Activated T-cell treated with anti-CD3 and anti-CD28 coated beads for 4 hours (primary cell): ENCODE results near the gene KLHL24.
"Not testable (repeated sequence)": the region's sequence is repeated elsewhere in the genome, so short reads cannot be mapped to it uniquely, and the experiment has no call there.

Experiments used
- DNase-seq: peaks from one replicate; pipeline ENCODE4 v3.0.0-alpha.2; 2020

The KLHL24 gene

GRCh38 chr3:183697610-183698317 lies 62.3 kb downstream of the KLHL24 start, which contains the start of gene YEATS2:
Gene YEATS2, plus strand, starts transcription at chr3:183697797. Its CDS starts 17,366 bp downstream, at chr3:183715163.
- peak; percentile 54 for DNase-seq

GRCh38 chr3:183698318-183698751 lies 62.9 kb downstream of the KLHL24 start:
- no peak for DNase-seq

GRCh38 chr3:183698756-183699155 lies 63.3 kb downstream of the KLHL24 start:
- DNase-seq, result no peak

GRCh38 chr3:183699238-183699947 lies 64.0 kb downstream of the KLHL24 start:
- DNase-seq, result no peak

GRCh38 chr3:183701744-183702143 lies 66.3 kb downstream of the KLHL24 start:
- DNase-seq, result no peak

GRCh38 chr3:183703892-183704291 lies 68.5 kb downstream of the KLHL24 start:
- DNase-seq, result not testable (repeated sequence)

- no peak for DNase-seq
Observed at GRCh38 chr3:183710231-183710630, 74.8 kb downstream of the KLHL24 start.

GRCh38 chr3:183711516-183711915 lies 76.1 kb downstream of the KLHL24 start:
- no peak for DNase-seq

GRCh38 chr3:183714622-183715021 lies 79.2 kb downstream of the KLHL24 start:
- DNase-seq, result no peak

- DNase-seq, result no peak
Observed at GRCh38 chr3:183718012-183718411, 82.6 kb downstream of the KLHL24 start.

- DNase-seq, result no peak
Observed at GRCh38 chr3:183725387-183725786, 90.0 kb downstream of the KLHL24 start.

- no peak for DNase-seq
Observed at GRCh38 chr3:183728204-183728603, 92.8 kb downstream of the KLHL24 start.

GRCh38 chr3:183730361-183730760 lies 94.9 kb downstream of the KLHL24 start:
- no peak for DNase-seq

GRCh38 chr3:183731611-183732010 lies 96.2 kb downstream of the KLHL24 start:
- DNase-seq, result no peak

- no peak for DNase-seq
Observed at GRCh38 chr3:183733553-183733952, 98.1 kb downstream of the KLHL24 start.
